Neural progenitor cell (in vitro differentiated cells): ENCODE measurements around the gene NUDT21. TPM values are rescaled to one million over a fixed set of nuclear protein-coding genes. Genes with fewer than 3 reads are reported as not detected.

Experiments
- DNase-seq: peaks from one replicate; pipeline ENCODE4 v3.0.0-alpha.2; 2016; ENCODE audit warnings: low spot score
- H2AFZ ChIP-seq: fragments of 200-600 bp; sonication (generic); replicated peaks from 2 replicates; pipeline ENCODE4 v1.6.1; 2016; ENCODE audit warnings: antibody characterized with exemption
- H3F3A ChIP-seq: fragments of 200-600 bp; sonication (generic); 2 replicates; pipeline ENCODE4 v1.6.1; 2016; ENCODE audit warnings: antibody characterized with exemption, low read depth
- H3K27ac ChIP-seq: fragments of 200-600 bp; sonication (generic); 2 replicates; pipeline ENCODE4 v1.5.1; 2016; ENCODE audit warnings: mild to moderate bottlenecking
- H3K27me3 ChIP-seq: fragments of 200-600 bp; sonication (generic); 2 replicates; pipeline ENCODE4 v1.6.1; 2016; ENCODE audit warnings: mild to moderate bottlenecking, moderate library complexity
- H3K36me3 ChIP-seq: fragments of 200-600 bp; sonication (generic); 2 replicates; pipeline ENCODE4 v1.5.1; 2016
- H3K4me1 ChIP-seq: fragments of 200-600 bp; sonication (generic); 2 replicates; pipeline ENCODE4 v1.6.1; 2016; ENCODE audit warnings: mixed run types
- H3K4me2 ChIP-seq: fragments of 200-600 bp; sonication (generic); 2 replicates; pipeline ENCODE4 v1.6.1; 2016
- H3K4me3 ChIP-seq: fragments of 200-600 bp; sonication (generic); 2 replicates; pipeline ENCODE4 v1.5.1; 2016
- H3K79me2 ChIP-seq: fragments of 200-600 bp; sonication (generic); 2 replicates; pipeline ENCODE4 v1.6.1; 2016; ENCODE audit warnings: low read depth
- H3K9ac ChIP-seq: fragments of 200-600 bp; sonication (generic); 2 replicates; pipeline ENCODE4 v1.6.1; 2016
- H3K9me3 ChIP-seq: fragments of 200-600 bp; sonication (generic); 2 replicates; pipeline ENCODE4 v1.5.1; 2016; ENCODE audit warnings: low read depth
- H4K20me1 ChIP-seq: fragments of 200-600 bp; sonication (generic); 2 replicates; pipeline ENCODE4 v1.6.1; 2016; ENCODE audit warnings: low read depth
- H3K27ac Mint-ChIP-seq: 3 replicates; pipeline ENCODE4 v1.8.0; 2021; ENCODE audit warnings: mixed read lengths
- H3K27me3 Mint-ChIP-seq: 2 replicates; pipeline ENCODE4 v1.8.0; 2022; ENCODE audit warnings: low read depth, mild to moderate bottlenecking, inconsistent platforms, moderate library complexity, mixed read lengths; ENCODE audit not compliant: insufficient read depth
- H3K36me3 Mint-ChIP-seq: 3 replicates; pipeline ENCODE4 v1.8.0; 2021; ENCODE audit warnings: mixed read lengths
- H3K4me1 Mint-ChIP-seq: 3 replicates; pipeline ENCODE4 v1.8.0; 2021; ENCODE audit warnings: mixed read lengths
- H3K4me3 Mint-ChIP-seq: 3 replicates; pipeline ENCODE4 v1.8.0; 2021; ENCODE audit warnings: mild to moderate bottlenecking, moderate library complexity, mixed read lengths
- H3K9me3 Mint-ChIP-seq: 3 replicates; pipeline ENCODE4 v1.8.0; 2020; ENCODE audit warnings: mixed read lengths
- CTCF ChIP-seq: fragments of 200-600 bp; sonication (generic); IDR thresholded peaks from 2 replicates; pipeline ENCODE4 v1.5.1; 2017; ENCODE audit warnings: antibody characterized with exemption, mild to moderate bottlenecking
- EZH2 ChIP-seq: fragments of 200-600 bp; sonication (generic); IDR thresholded peaks from 2 replicates; pipeline ENCODE4 v1.6.1; 2017; ENCODE audit warnings: antibody characterized with exemption, mild to moderate bottlenecking, moderate library complexity
- EZH2phosphoT487 ChIP-seq: fragments of 200-600 bp; sonication (generic); IDR thresholded peaks from 2 replicates; pipeline ENCODE4 v1.6.1; 2017; ENCODE audit warnings: antibody characterized with exemption
- total RNA-seq: library from RNA; depleted of rRNA; stranded (reverse); fragments of >200 nt; gene quantifications from 2 replicates; pipeline ENCODE4 v1.2.3, GENCODE V29; 2015; ENCODE audit warnings: low replicate concordance

NUDT21 gene
- total RNA-seq, 1 donor from 2014 or later: 256 TPM

GRCh38 chr16:56387396-56387795 lies 63.7 kb downstream of the NUDT21 start:
- TF ChIP-seq CTCF (no peak), EZH2 (no peak), EZH2phosphoT487 (no peak)
- no peak overlapping the region for H3K4me3 Mint-ChIP-seq
- no peaks in the 10 kb centered on the region for H3K79me2 ChIP-seq
- H3K4me2 ChIP-seq: no peak overlapping the region
- H3K36me3 Mint-ChIP-seq: peaks cover 62% of the 10 kb centered on the region
- H3K4me1 Mint-ChIP-seq: no peaks in the 10 kb centered on the region
- no peak overlapping the region for H2AFZ ChIP-seq
- H3K9ac ChIP-seq: no peak overlapping the region
- H3K9me3 ChIP-seq: no peaks in the 10 kb centered on the region
- peaks cover 4% of the 10 kb centered on the region for H3K36me3 ChIP-seq
- no peak overlapping the region for H3K27ac ChIP-seq
- peaks cover 6% of the 10 kb centered on the region for H3K9me3 Mint-ChIP-seq
- H4K20me1 ChIP-seq: no peaks in the 10 kb centered on the region
- H3K27ac Mint-ChIP-seq: no peak overlapping the region
- no peak for DNase-seq
- H3F3A ChIP-seq: no peaks in the 10 kb centered on the region
- no peaks in the 10 kb centered on the region for H3K4me1 ChIP-seq
- no peaks in the 10 kb centered on the region for H3K27me3 ChIP-seq
- H3K27me3 Mint-ChIP-seq: no peaks in the 10 kb centered on the region
- no peak overlapping the region for H3K4me3 ChIP-seq

GRCh38 chr16:56384074-56384721 lies 66.9 kb downstream of the NUDT21 start:
- H3K79me2 ChIP-seq: no peaks in the 10 kb centered on the region
- Mint-ChIP-seq H3K4me1 (no peaks in the 10 kb centered on the region), H3K27ac (no peak overlapping the region), H3K9me3 (peaks cover 13% of the 10 kb centered on the region), H3K27me3 (no peaks in the 10 kb centered on the region), H3K36me3 (peaks cover 67% of the 10 kb centered on the region), H3K4me3 (no peak overlapping the region)
- no peaks in the 10 kb centered on the region for H3K27me3 ChIP-seq
- H3K27ac ChIP-seq: no peak overlapping the region
- no peak for DNase-seq
- no peak overlapping the region for H2AFZ ChIP-seq
- no peaks in the 10 kb centered on the region for H4K20me1 ChIP-seq
- no peak overlapping the region for H3K4me2 ChIP-seq
- H3F3A ChIP-seq: no peaks in the 10 kb centered on the region
- H3K4me3 ChIP-seq: no peak overlapping the region
- TF ChIP-seq EZH2 (no peak), CTCF (no peak), EZH2phosphoT487 (no peak)
- H3K36me3 ChIP-seq: peaks cover 10% of the 10 kb centered on the region
- peaks cover 12% of the 10 kb centered on the region for H3K9me3 ChIP-seq
- H3K4me1 ChIP-seq: no peaks in the 10 kb centered on the region
- H3K9ac ChIP-seq: no peak overlapping the region

- TF ChIP-seq EZH2phosphoT487 (no peak), CTCF (no peak)
Measured at GRCh38 chr16:56382901-56383355, 68.2 kb downstream of the NUDT21 start.

More at GRCh38 chr16:56382901-56383355, 68.2 kb downstream of the NUDT21 start:
- Mint-ChIP-seq H3K4me1 (no peaks in the 10 kb centered on the region), H3K27me3 (no peaks in the 10 kb centered on the region), H3K4me3 (no peak overlapping the region), H3K27ac (no peak overlapping the region), H3K36me3 (peaks cover 76% of the 10 kb centered on the region), H3K9me3 (peaks cover 18% of the 10 kb centered on the region)
- no peak for DNase-seq
- Histone ChIP-seq H3K4me2 (no peak overlapping the region), H4K20me1 (no peaks in the 10 kb centered on the region), H3K27ac (no peak overlapping the region), H3K4me3 (no peak overlapping the region), H3K27me3 (no peaks in the 10 kb centered on the region), H2AFZ (no peak overlapping the region), H3K4me1 (no peaks in the 10 kb centered on the region), H3K36me3 (peaks cover 21% of the 10 kb centered on the region), H3K9me3 (peaks cover 12% of the 10 kb centered on the region), H3K79me2 (no peaks in the 10 kb centered on the region), H3F3A (no peaks in the 10 kb centered on the region), H3K9ac (no peak overlapping the region)
